ENCODE data around the gene MCTP1. TPM values are rescaled to one million over a fixed set of nuclear protein-coding genes. Genes with fewer than 3 reads are reported as not detected.
"Not testable (repeated sequence)": the region's sequence is repeated elsewhere in the genome, so short reads cannot be mapped to it uniquely, and the experiment has no call there.

MCTP1 gene
- polyA plus RNA-seq, 3 donors = 34.4 to 72.9 (median 55.5) TPM

DNA sequence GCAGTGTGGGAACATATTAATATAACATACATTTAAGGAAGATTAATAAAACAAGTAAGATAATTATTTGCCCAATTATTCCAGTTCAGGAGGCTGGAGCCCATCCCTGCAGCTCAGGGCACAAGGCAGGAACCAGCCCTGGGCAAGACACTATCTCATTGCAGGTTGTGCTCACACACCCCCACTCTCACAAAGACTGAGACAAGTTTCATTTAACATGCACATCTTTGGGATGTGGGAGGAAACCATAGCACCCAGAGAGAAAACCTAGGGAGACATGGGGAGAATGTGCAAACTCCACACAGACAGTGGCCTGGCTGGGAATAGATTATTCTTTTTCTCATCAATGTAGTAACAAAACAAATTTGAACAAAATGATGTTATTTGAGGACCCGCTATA, 279.1 kb downstream of the MCTP1 start:
- no CpG with 5 or more reads among the region's 1 CpG for WGBS (ENCODE audit: insufficient coverage)
- peaks cover 19 to 40% of the 10 kb centered on the region in 2 donors for H3K9me3 ChIP-seq (replicated peaks in 1 of 2; ENCODE audit: control insufficient read depth in 1 of 2, insufficient read depth in 1 of 2, low read length in 2 of 2)
- H3K9me3 Mint-ChIP-seq = peaks cover 28 to 37% (median 34%) of the 10 kb centered on the region in 7 donors
- H3K4me1 Mint-ChIP-seq = peaks cover 10% of the 10 kb centered on the region
- no peaks in the 10 kb centered on the region for H3K4me1 ChIP-seq (ENCODE audit: control insufficient read depth in 1 of 2, insufficient read depth in 2 of 2, low read length in 2 of 2)
- intact Hi-C loops (cut with micrococcal nuclease) = no loop called here
- no peak overlapping the region for H3K9ac ChIP-seq (ENCODE audit: insufficient read depth, low read length, poor library complexity, severe bottlenecking)
- H3K4me2 ChIP-seq (replicated peaks; ENCODE audit: extremely low read depth, low read length, poor library complexity, severe bottlenecking) = no peak overlapping the region
- no peaks in the 10 kb centered on the region for H3K27me3 ChIP-seq (ENCODE audit: control insufficient read depth in 2 of 2, insufficient read depth in 2 of 2, low read length in 2 of 2)
- H3K36me3 ChIP-seq (replicated peaks in 1 of 2; ENCODE audit: control insufficient read depth in 1 of 2, insufficient read depth in 2 of 2, low read length in 2 of 2) = peaks cover 5 to 65% of the 10 kb centered on the region in 2 donors
- DNase-seq = no peak
- H3K79me2 ChIP-seq (ENCODE audit: insufficient read depth, low read length) = peaks cover 48% of the 10 kb centered on the region
- no peak overlapping the region for H3K27ac Mint-ChIP-seq
- H3K27ac ChIP-seq (ENCODE audit: low read depth in 1 of 2, low read length in 2 of 2) = no peak overlapping the region
- TF ChIP-seq, protein P1, sequence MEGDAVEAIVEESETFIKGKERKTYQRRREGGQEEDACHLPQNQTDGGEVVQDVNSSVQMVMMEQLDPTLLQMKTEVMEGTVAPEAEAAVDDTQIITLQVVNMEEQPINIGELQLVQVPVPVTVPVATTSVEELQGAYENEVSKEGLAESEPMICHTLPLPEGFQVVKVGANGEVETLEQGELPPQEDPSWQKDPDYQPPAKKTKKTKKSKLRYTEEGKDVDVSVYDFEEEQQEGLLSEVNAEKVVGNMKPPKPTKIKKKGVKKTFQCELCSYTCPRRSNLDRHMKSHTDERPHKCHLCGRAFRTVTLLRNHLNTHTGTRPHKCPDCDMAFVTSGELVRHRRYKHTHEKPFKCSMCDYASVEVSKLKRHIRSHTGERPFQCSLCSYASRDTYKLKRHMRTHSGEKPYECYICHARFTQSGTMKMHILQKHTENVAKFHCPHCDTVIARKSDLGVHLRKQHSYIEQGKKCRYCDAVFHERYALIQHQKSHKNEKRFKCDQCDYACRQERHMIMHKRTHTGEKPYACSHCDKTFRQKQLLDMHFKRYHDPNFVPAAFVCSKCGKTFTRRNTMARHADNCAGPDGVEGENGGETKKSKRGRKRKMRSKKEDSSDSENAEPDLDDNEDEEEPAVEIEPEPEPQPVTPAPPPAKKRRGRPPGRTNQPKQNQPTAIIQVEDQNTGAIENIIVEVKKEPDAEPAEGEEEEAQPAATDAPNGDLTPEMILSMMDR (IDR thresholded peaks at IDR 0.05) = no peak
- H4K20me1 ChIP-seq (ENCODE audit: insufficient read depth, low read length) = peaks cover 65% of the 10 kb centered on the region
- H3K4me3 Mint-ChIP-seq = no peak overlapping the region
- H3K4me3 ChIP-seq (replicated peaks in 1 of 3; ENCODE audit: low read depth in 2 of 3, low read length in 3 of 3) = no peak overlapping the region
- H3K36me3 Mint-ChIP-seq = peaks cover 66 to 70% of the 10 kb centered on the region in 2 donors
- no peak overlapping the region for H2AFZ ChIP-seq (ENCODE audit: insufficient read depth, low read depth, low read length, poor library complexity, severe bottlenecking)
- peaks cover 0 to 1% (median 0%) of the 10 kb centered on the region in 3 donors for H3K27me3 Mint-ChIP-seq (ENCODE audit: low read depth in 3 of 3)

DNA sequence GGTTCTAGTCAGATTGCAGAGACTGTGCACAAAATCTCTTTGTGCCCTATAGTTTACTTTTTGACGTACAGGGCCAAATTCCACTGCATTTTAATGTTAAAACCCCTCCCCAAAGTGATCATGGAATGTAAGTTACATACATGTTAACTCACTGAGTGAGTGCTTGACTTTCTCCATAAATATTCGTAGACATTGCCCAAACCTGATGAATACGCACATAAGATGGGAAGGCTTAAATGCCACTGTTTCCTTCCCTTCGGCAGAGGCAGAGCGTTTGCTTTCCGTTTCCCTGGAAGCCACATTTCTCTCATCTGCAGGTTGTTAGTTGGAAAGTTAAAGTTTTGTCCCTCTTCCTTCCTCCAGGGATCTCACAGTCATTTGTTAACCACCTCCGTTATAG, 286.2 kb downstream of the MCTP1 start:
- no peak for DNase-seq
- no peak overlapping the region for H3K4me3 Mint-ChIP-seq
- H3K9me3 ChIP-seq (replicated peaks in 1 of 2; ENCODE audit: control insufficient read depth in 1 of 2, insufficient read depth in 1 of 2, low read length in 2 of 2) = peaks cover 2 to 8% of the 10 kb centered on the region in 2 donors
- H3K79me2 ChIP-seq (ENCODE audit: insufficient read depth, low read length) = peaks cover 10% of the 10 kb centered on the region
- peaks cover 0 to 9% (median 3%) of the 10 kb centered on the region in 7 donors for H3K9me3 Mint-ChIP-seq
- no peaks in the 10 kb centered on the region for H3K4me1 ChIP-seq (ENCODE audit: control insufficient read depth in 1 of 2, insufficient read depth in 2 of 2, low read length in 2 of 2)
- no peaks in the 10 kb centered on the region for H3K27me3 Mint-ChIP-seq (ENCODE audit: low read depth in 3 of 3)
- intact Hi-C loops (cut with micrococcal nuclease) = no loop called here
- no peak overlapping the region for H2AFZ ChIP-seq (ENCODE audit: insufficient read depth, low read depth, low read length, poor library complexity, severe bottlenecking)
- no peak overlapping the region for H3K4me2 ChIP-seq (replicated peaks; ENCODE audit: extremely low read depth, low read length, poor library complexity, severe bottlenecking)
- peaks cover 37 to 39% of the 10 kb centered on the region in 2 donors for H3K36me3 Mint-ChIP-seq
- no CpG with 5 or more reads among the region's 7 CpGs for WGBS (ENCODE audit: insufficient coverage)
- H3K9ac ChIP-seq (ENCODE audit: insufficient read depth, low read length, poor library complexity, severe bottlenecking) = no peak overlapping the region
- TF ChIP-seq, protein P1 (IDR thresholded peaks at IDR 0.05) = no peak
- H3K27me3 ChIP-seq (ENCODE audit: control insufficient read depth in 2 of 2, insufficient read depth in 2 of 2, low read length in 2 of 2) = no peaks in the 10 kb centered on the region
- H3K27ac Mint-ChIP-seq = peak overlapping the region in 2 of 7 donors; percentile 7 to 25
- peaks cover 81% of the 10 kb centered on the region for H4K20me1 ChIP-seq (ENCODE audit: insufficient read depth, low read length)
- H3K4me1 Mint-ChIP-seq = peaks cover 5% of the 10 kb centered on the region
- H3K36me3 ChIP-seq (replicated peaks in 1 of 2; ENCODE audit: control insufficient read depth in 1 of 2, insufficient read depth in 2 of 2, low read length in 2 of 2) = peaks cover 0 to 23% of the 10 kb centered on the region in 2 donors
- H3K27ac ChIP-seq (ENCODE audit: low read depth in 1 of 2, low read length in 2 of 2) = no peak overlapping the region
- no peak overlapping the region for H3K4me3 ChIP-seq (replicated peaks in 1 of 3; ENCODE audit: low read depth in 2 of 3, low read length in 3 of 3)

DNA sequence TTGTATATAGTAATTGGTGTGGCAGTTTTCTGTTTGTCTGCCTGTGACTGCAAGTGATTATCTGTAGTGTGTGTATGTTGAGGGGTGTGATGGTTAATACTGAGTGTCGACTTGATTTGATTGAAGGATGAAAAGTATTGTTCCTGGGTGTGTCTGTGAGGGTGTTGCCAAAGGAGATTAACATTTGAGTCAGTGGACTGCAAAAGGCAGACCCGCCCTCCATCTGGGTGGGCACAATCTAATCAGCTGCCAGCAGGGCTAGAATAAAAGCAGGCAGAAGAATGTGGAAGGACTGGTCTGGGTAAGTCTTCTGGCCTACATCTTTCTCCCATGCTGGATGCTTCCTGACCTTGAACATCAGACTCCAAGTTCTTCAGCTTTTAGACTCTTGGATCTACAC, 290.4 kb downstream of the MCTP1 start:
- H3K4me3 ChIP-seq (replicated peaks in 1 of 3; ENCODE audit: low read depth in 2 of 3, low read length in 3 of 3); H3K27me3 Mint-ChIP-seq (ENCODE audit: low read depth in 3 of 3); DNase-seq; H3K9me3 Mint-ChIP-seq; H3K4me1 Mint-ChIP-seq; H3K27ac ChIP-seq (ENCODE audit: low read depth in 1 of 2, low read length in 2 of 2); H3K79me2 ChIP-seq (ENCODE audit: insufficient read depth, low read length); H3K4me2 ChIP-seq (replicated peaks; ENCODE audit: extremely low read depth, low read length, poor library complexity, severe bottlenecking); H3K4me3 Mint-ChIP-seq; intact Hi-C loops (cut with micrococcal nuclease); H3K9ac ChIP-seq (ENCODE audit: insufficient read depth, low read length, poor library complexity, severe bottlenecking); H3K9me3 ChIP-seq (replicated peaks in 1 of 2; ENCODE audit: control insufficient read depth in 1 of 2, insufficient read depth in 1 of 2, low read length in 2 of 2); H3K4me1 ChIP-seq (ENCODE audit: control insufficient read depth in 1 of 2, insufficient read depth in 2 of 2, low read length in 2 of 2); H3K36me3 ChIP-seq (replicated peaks in 1 of 2; ENCODE audit: control insufficient read depth in 1 of 2, insufficient read depth in 2 of 2, low read length in 2 of 2); H3K27me3 ChIP-seq (ENCODE audit: control insufficient read depth in 2 of 2, insufficient read depth in 2 of 2, low read length in 2 of 2); H2AFZ ChIP-seq (ENCODE audit: insufficient read depth, low read depth, low read length, poor library complexity, severe bottlenecking): not testable (repeated sequence)
- WGBS (ENCODE audit: insufficient coverage) = 100% methylated on average over 1 of the region's 2 CpGs
- H3K27ac Mint-ChIP-seq = peak overlapping the region in 2 of 7 donors; percentile 9 to 71
- peaks cover 18 to 22% of the 10 kb centered on the region in 2 donors for H3K36me3 Mint-ChIP-seq
- H4K20me1 ChIP-seq (ENCODE audit: insufficient read depth, low read length) = peaks cover 92% of the 10 kb centered on the region
